PC-9 (cell line): ENCODE measurements around the gene KCNJ6. TPM values are rescaled to one million over a fixed set of nuclear protein-coding genes. Genes with fewer than 3 reads are reported as not detected.

Source experiments
- BruUV-seq: library from RNA; stranded (reverse); fragments of 400-500 nt; replicated peaks from 2 replicates; lab custom pipeline; 2021; lab: Mats Ljungman, UMichigan
- CTCF ChIA-PET: fragments of 300-600 bp; sonication (Branson Sonifier 250); formaldehyde crosslinking; loops from one replicate; lab custom pipeline; 2022; ENCODE audit warnings: antibody characterized with exemption; lab: Charles Lee
- POLR2A ChIA-PET: fragments of 300-600 bp; sonication (Branson Sonifier 250); formaldehyde crosslinking; loops from one replicate; lab custom pipeline; 2022; ENCODE audit warnings: antibody characterized with exemption; ENCODE audit not compliant: unreplicated experiment; lab: Charles Lee
- DNase-seq, 2 experiments: peaks; one replicate each; pipeline versions ENCODE4 v3.0.0 to v3.0.0-alpha.2; 2015 to 2022; ENCODE audit warnings: mixed read lengths in 1 of 2
- H2AFZ ChIP-seq: fragments of 200-600 bp; sonication (generic); 2 replicates; pipeline ENCODE4 v1.8.1; 2017; ENCODE audit warnings: antibody characterized with exemption
- H3F3A ChIP-seq: fragments of 200-600 bp; sonication (generic); 2 replicates; pipeline ENCODE4 v1.8.1; 2017; ENCODE audit warnings: antibody characterized with exemption, mild to moderate bottlenecking, low read depth; ENCODE audit not compliant: insufficient read depth
- H3K27ac ChIP-seq: fragments of 200-600 bp; sonication (generic); 2 replicates; pipeline ENCODE4 v1.6.1; 2016; ENCODE audit warnings: mixed run types
- H3K27me3 ChIP-seq: fragments of 200-600 bp; sonication (generic); 2 replicates; pipeline ENCODE4 v1.6.1; 2016; ENCODE audit warnings: low read depth, mixed run types; ENCODE audit not compliant: insufficient read depth
- H3K36me3 ChIP-seq: fragments of 200-600 bp; sonication (generic); 2 replicates; pipeline ENCODE4 v1.6.1; 2016; ENCODE audit warnings: low read depth, mixed run types
- H3K4me1 ChIP-seq: fragments of 200-600 bp; sonication (generic); replicated peaks from 2 replicates; pipeline ENCODE4 v1.6.1; 2016; ENCODE audit warnings: mixed run types; ENCODE audit not compliant: insufficient read depth
- H3K4me2 ChIP-seq: fragments of 200-600 bp; sonication (generic); 2 replicates; pipeline ENCODE4 v1.6.1; 2017; ENCODE audit warnings: mixed run types
- H3K4me3 ChIP-seq: fragments of 200-600 bp; sonication (generic); 2 replicates; pipeline ENCODE4 v1.6.1; 2016; ENCODE audit warnings: mixed run types
- H3K79me2 ChIP-seq: fragments of 200-600 bp; sonication (generic); 2 replicates; pipeline ENCODE4 v1.6.1; 2017; ENCODE audit warnings: low read depth, mixed run types
- H3K9me2 ChIP-seq: fragments of 200-600 bp; sonication (generic); 2 replicates; pipeline ENCODE4 v1.8.1; 2017; ENCODE audit warnings: mild to moderate bottlenecking; ENCODE audit not compliant: insufficient read depth
- H3K9me3 ChIP-seq: fragments of 200-600 bp; sonication (generic); 2 replicates; pipeline ENCODE4 v1.8.1; 2016; ENCODE audit warnings: low read depth; ENCODE audit not compliant: insufficient read depth
- H4K20me1 ChIP-seq: fragments of 200-600 bp; sonication (generic); 2 replicates; pipeline ENCODE4 v1.8.1; 2017; ENCODE audit not compliant: insufficient read depth
- EZH2 ChIP-seq: fragments of 200-600 bp; sonication (generic); IDR thresholded peaks from 2 replicates; pipeline ENCODE4 v1.8.0; 2017; ENCODE audit warnings: antibody characterized with exemption, low read depth
- intact Hi-C: fragments of 100-400 bp; cut with micrococcal nuclease; formaldehyde crosslinking; loops from one replicate; pipeline ENCODE4 v1.10.0; 2022; ENCODE audit not compliant: unreplicated experiment
- total RNA-seq: library from RNA; stranded (reverse); gene quantifications from 2 replicates; pipeline ENCODE4 v1.2.3, GENCODE V29; 2021
- TF ChIP-seq, protein P1 (sequence below): fragments of 200-600 bp; sonication (generic); conservative IDR thresholded peaks from 2 replicates; pipeline ENCODE4 v1.6.1; 2017; ENCODE audit warnings: mixed run types, antibody characterized with exemption, mild to moderate bottlenecking, moderate library complexity

The KCNJ6 gene
- total RNA-seq, 1 experiment from 2014 or later = not detected

DNA sequence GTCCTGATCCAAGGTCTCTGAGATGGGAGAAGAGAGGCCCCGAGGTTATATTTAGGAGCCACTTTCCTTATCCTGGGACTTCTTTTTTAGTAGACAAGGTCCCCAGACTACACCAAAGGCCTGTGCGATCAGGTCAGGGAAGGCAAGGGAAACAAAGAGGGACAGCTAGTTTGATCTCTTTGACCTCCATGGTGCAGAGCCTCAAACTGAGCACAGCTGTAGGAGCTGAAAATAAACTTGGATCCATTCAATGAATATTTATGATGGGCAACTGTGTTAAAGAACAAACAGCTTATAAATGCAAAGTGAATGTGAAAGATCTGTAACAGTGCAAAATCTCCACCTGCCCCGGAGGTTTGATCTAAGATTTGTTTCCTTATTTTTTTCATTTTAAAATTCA, 293.1 kb downstream of the KCNJ6 start:
- Histone ChIP-seq H2AFZ (no peak overlapping the region), H3K4me3 (no peak overlapping the region), H3K36me3 (no peaks in the 10 kb centered on the region), H3K9me3 (no peaks in the 10 kb centered on the region), H4K20me1 (no peaks in the 10 kb centered on the region), H3K27ac (no peak overlapping the region), H3K79me2 (no peaks in the 10 kb centered on the region), H3K4me1 (peaks cover 9% of the 10 kb centered on the region; the same call in 1 of the 2 replicates), H3K27me3 (no peaks in the 10 kb centered on the region), H3K4me2 (no peak overlapping the region), H3F3A (no peaks in the 10 kb centered on the region), H3K9me2 (no peaks in the 10 kb centered on the region)
- CTCF ChIA-PET = no interaction called here
- no peak for DNase-seq
- TF ChIP-seq EZH2 = no peak
- TF ChIP-seq, protein P1, sequence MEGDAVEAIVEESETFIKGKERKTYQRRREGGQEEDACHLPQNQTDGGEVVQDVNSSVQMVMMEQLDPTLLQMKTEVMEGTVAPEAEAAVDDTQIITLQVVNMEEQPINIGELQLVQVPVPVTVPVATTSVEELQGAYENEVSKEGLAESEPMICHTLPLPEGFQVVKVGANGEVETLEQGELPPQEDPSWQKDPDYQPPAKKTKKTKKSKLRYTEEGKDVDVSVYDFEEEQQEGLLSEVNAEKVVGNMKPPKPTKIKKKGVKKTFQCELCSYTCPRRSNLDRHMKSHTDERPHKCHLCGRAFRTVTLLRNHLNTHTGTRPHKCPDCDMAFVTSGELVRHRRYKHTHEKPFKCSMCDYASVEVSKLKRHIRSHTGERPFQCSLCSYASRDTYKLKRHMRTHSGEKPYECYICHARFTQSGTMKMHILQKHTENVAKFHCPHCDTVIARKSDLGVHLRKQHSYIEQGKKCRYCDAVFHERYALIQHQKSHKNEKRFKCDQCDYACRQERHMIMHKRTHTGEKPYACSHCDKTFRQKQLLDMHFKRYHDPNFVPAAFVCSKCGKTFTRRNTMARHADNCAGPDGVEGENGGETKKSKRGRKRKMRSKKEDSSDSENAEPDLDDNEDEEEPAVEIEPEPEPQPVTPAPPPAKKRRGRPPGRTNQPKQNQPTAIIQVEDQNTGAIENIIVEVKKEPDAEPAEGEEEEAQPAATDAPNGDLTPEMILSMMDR = no peak
- intact Hi-C loops = no loop called here
- no TSS peak for BruUV-seq
- POLR2A ChIA-PET = no interaction called here

DNA sequence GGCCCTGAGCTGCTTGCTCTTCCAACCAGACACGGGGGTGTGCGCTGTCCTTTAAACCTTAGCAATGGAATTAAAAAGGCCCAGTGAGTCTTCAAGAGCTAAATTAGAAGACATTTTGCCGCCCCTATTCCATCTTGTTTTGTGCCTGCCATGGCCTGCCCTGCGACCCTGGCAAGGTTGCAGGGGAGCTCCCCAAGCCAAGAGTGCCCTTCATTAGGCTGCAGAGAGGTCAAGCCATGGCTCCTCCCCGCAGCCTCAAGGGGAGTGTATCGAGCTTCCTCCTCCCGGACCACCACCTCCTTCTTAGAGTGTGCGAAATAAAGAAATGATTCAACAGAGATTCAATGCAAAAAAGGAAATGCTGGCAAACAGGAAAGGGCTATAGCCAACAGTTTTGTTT, 293.5 kb downstream of the KCNJ6 start:
- no TSS peak for BruUV-seq
- Histone ChIP-seq H3K79me2 (no peaks in the 10 kb centered on the region), H3K4me1 (peaks cover 9% of the 10 kb centered on the region; the same call in 1 of the 2 replicates), H3K27me3 (no peaks in the 10 kb centered on the region), H3K27ac (no peak overlapping the region), H3K9me3 (no peaks in the 10 kb centered on the region), H3F3A (no peaks in the 10 kb centered on the region), H3K4me2 (no peak overlapping the region), H2AFZ (no peak overlapping the region), H3K36me3 (no peaks in the 10 kb centered on the region), H3K9me2 (no peaks in the 10 kb centered on the region), H3K4me3 (no peak overlapping the region), H4K20me1 (no peaks in the 10 kb centered on the region)
- DNase-seq = no peak
- intact Hi-C loops = no loop called here
- ChIA-PET POLR2A (no interaction called here), CTCF (interaction anchor here (0.5 kb wide), 1 partner anchor 122 kb away, joined by 9 read pairs; no protein-coding TSS in a partner anchor)
- no peak for TF ChIP-seq EZH2
- TF ChIP-seq, protein P1 = no peak

DNA sequence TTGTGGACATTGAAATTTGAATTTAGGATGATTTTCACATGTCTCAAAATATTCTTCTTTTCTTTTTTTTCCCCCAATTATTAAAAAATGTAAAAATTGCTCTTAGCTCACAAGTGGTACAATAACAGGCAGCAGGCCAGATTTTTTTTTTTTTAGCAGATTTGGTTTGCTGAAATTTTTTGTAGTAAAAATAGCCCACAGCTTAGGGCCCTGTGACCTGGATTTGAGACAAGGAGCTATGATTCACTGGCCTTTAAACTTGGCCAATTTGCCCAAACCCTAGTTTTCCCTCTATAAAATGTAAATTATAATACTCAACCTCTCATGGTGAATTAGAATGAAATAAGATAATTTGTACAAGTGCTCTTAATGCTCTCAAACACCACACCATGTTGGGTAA, 295.9 kb downstream of the KCNJ6 start:
- TF ChIP-seq, protein P1 = no peak
- no peak for TF ChIP-seq EZH2
- Histone ChIP-seq H3K79me2 (no peaks in the 10 kb centered on the region), H3K27me3 (no peaks in the 10 kb centered on the region), H3K36me3 (no peaks in the 10 kb centered on the region), H3F3A (no peaks in the 10 kb centered on the region), H3K4me1 (no peaks in the 10 kb centered on the region), H3K27ac (no peak overlapping the region), H2AFZ (no peak overlapping the region), H4K20me1 (no peaks in the 10 kb centered on the region), H3K9me3 (no peaks in the 10 kb centered on the region), H3K4me2 (no peak overlapping the region), H3K4me3 (no peak overlapping the region), H3K9me2 (no peaks in the 10 kb centered on the region)
- CTCF ChIA-PET = no interaction called here
- no peak for DNase-seq
- intact Hi-C loops = no loop called here
- POLR2A ChIA-PET = no interaction called here
- no TSS peak for BruUV-seq
